ENCODE data around the gene WDR47.

Gene WDR47

GRCh38 chr1:109041621-109042468, at the start of gene WDR47:
Gene WDR47 (minus strand): TSS chr1:109042102. CDS start chr1:109023512, 18,590 bp downstream.
- peak; percentile 93 for DNase-seq (ENCODE audit: low read depth)

- DNase-seq (ENCODE audit: low read depth), result peak; percentile 43
Observed at GRCh38 chr1:109091078-109091838, 49.4 kb upstream of the WDR47 start.

- DNase-seq (ENCODE audit: low read depth), result peak; percentile 93
Observed at GRCh38 chr1:109090196-109091077, 48.5 kb upstream of the WDR47 start, which contains the start of gene TMEM167B. Gene TMEM167B (plus strand): TSS chr1:109090764. CDS start chr1:109090873, 109 bp downstream.

- DNase-seq (ENCODE audit: low read depth), result peak; percentile 52
Observed at GRCh38 chr1:109089242-109090015, 47.5 kb upstream of the WDR47 start.

GRCh38 chr1:109084563-109085517, 42.9 kb upstream of the WDR47 start:
- no peak for DNase-seq (ENCODE audit: low read depth)

GRCh38 chr1:109083923-109084322, 42.0 kb upstream of the WDR47 start:
- no peak for DNase-seq (ENCODE audit: low read depth)

GRCh38 chr1:109083501-109083900, 41.6 kb upstream of the WDR47 start:
- DNase-seq (ENCODE audit: low read depth), result no peak

- no peak for DNase-seq (ENCODE audit: low read depth)
Observed at GRCh38 chr1:109080441-109081082, 38.7 kb upstream of the WDR47 start.

GRCh38 chr1:109079240-109079622, 37.3 kb upstream of the WDR47 start:
- DNase-seq (ENCODE audit: low read depth), result no peak

GRCh38 chr1:109078317-109078716, 36.4 kb upstream of the WDR47 start:
- DNase-seq (ENCODE audit: low read depth), result no peak

- peak; percentile 92 for DNase-seq (ENCODE audit: low read depth)
Observed at GRCh38 chr1:109075531-109076490, 33.9 kb upstream of the WDR47 start, which contains the start of gene TAF13. Gene TAF13 (minus strand): TSS chr1:109076003. CDS start chr1:109075947, 56 bp downstream.

- DNase-seq (ENCODE audit: low read depth), result no peak
Observed at GRCh38 chr1:109069294-109069693, 27.4 kb upstream of the WDR47 start.

- no peak for DNase-seq (ENCODE audit: low read depth)
Observed at GRCh38 chr1:109067883-109068282, 26.0 kb upstream of the WDR47 start.

GRCh38 chr1:109065137-109065536, 23.2 kb upstream of the WDR47 start:
- no peak for DNase-seq (ENCODE audit: low read depth)

GRCh38 chr1:109061183-109061582, 19.3 kb upstream of the WDR47 start:
- DNase-seq (ENCODE audit: low read depth), result no peak

GRCh38 chr1:109060707-109061106, 18.8 kb upstream of the WDR47 start:
- no peak for DNase-seq (ENCODE audit: low read depth)

GRCh38 chr1:109059026-109059425, 17.1 kb upstream of the WDR47 start:
- no peak for DNase-seq (ENCODE audit: low read depth)

GRCh38 chr1:109056064-109056463, 14.2 kb upstream of the WDR47 start:
- DNase-seq (ENCODE audit: low read depth), result no peak

Measured in stromal cell of bone marrow (primary cell).